Adrenal gland (tissue), 12 donors: ENCODE results near the gene HGF. TPM values are rescaled to one million over a fixed set of nuclear protein-coding genes. Genes with fewer than 3 reads are reported as not detected.

ENCODE experiments used
- DNase-seq, 7 donors: peaks; one replicate each; pipeline ENCODE4 v3.0.0-alpha.2; 2019 to 2020
- H3K27ac ChIP-seq, 5 donors: fragments of 200-600 bp; sonication (generic) in 4 of 5; 1 replicate in 3 of 5; 2 replicates in 2 of 5; pipeline versions ENCODE4 v1.5.1 to v1.8.0; 2016 to 2020; ENCODE audit warnings: mild to moderate bottlenecking in 1 of 5
- H3K27me3 ChIP-seq: fragments of 200-600 bp; 2 replicates; pipeline ENCODE4 v1.8.0; 2021
- H3K36me3 ChIP-seq, 2 donors: fragments of 200-600 bp; replicated peaks in 1 of 2; 1 replicate in 1 of 2; 2 replicates in 1 of 2; pipeline versions ENCODE4 v1.5.1 to v1.8.0; 2018 to 2022
- H3K4me1 ChIP-seq, 2 donors: fragments of 200-600 bp; replicated peaks in 1 of 2; 1 replicate in 1 of 2; 2 replicates in 1 of 2; pipeline versions ENCODE4 v1.5.1 to v1.8.0; 2018 to 2021
- H3K4me3 ChIP-seq, 4 donors: fragments of 200-600 bp; sonication (generic) in 3 of 4; one replicate each; pipeline ENCODE4 v1.5.1; 2016 to 2018
- H3K9me3 ChIP-seq, 3 donors: fragments of 200-600 bp; sonication (generic) in 1 of 3; replicated peaks in 1 of 3; 1 replicate in 2 of 3; 2 replicates in 1 of 3; pipeline versions ENCODE4 v1.5.1 to v1.8.0; 2016 to 2021
- CTCF ChIP-seq, 6 experiments: fragments of 450-650 bp in 4 of 6; fragments of 200-600 bp in 2 of 6; sonication (generic) in 1 of 6; IDR thresholded peaks; 1 replicate in 5 of 6; 2 replicates in 1 of 6; pipeline versions ENCODE4 v1.5.1 to v1.8.0; 2016 to 2021; ENCODE audit warnings: antibody characterized with exemption in 6 of 6, mild to moderate bottlenecking in 2 of 6, moderate library complexity in 1 of 6
- POLR2A ChIP-seq, 2 donors: fragments of 450-650 bp; IDR thresholded peaks; one replicate each; pipeline ENCODE4 v1.6.1; 2017; ENCODE audit warnings: antibody characterized with exemption in 2 of 2, mild to moderate bottlenecking in 2 of 2, moderate library complexity in 1 of 2
- WGBS, 4 donors: extraction: QIAGEN DNeasy Blood & Tissue Kit in 2 of 4; methylation state at CpG; one replicate each; pipeline versions ENCODE4 v1.1.5 to v1.1.7; 2013 to 2017; 5-methylcytosine and 5-hydroxymethylcytosine counted together
- intact Hi-C, 2 donors: fragments of 100-400 bp; cut with DNase I; formaldehyde crosslinking; loops; one replicate each; pipeline versions ENCODE4 v1.14.1 to v1.15.0; 2022 to 2023
- polyA plus RNA-seq, 3 donors: library from polyadenylated mRNA; stranded (reverse); fragments of 200-250 nt in 2 of 3; fragments of 350-450 nt in 1 of 3; fragmentation: Illumina TruSeq in 1 of 3; extraction: RNeasy Lipid Tissue Mini Kit (QIAGEN cat#74804) in 1 of 3; gene quantifications; one replicate each; pipeline ENCODE4 v1.2.3, GENCODE V29; 2013 to 2014
- total RNA-seq, 9 donors: library from RNA; depleted of rRNA in 4 of 9; stranded (reverse); fragments of >200 nt in 4 of 9; fragments of 120-200 nt in 1 of 9; fragmentation: NEBNext Ultra II Directional in 1 of 9; extraction: Animal tissue kit (Norgen Biotek cat#: 25700) in 1 of 9; gene quantifications; one replicate each; pipeline versions ENCODE4 v1.1.0 to v1.2.4, GENCODE V29; 2013 to 2023
- donor health status: healthy with polysubstance abuse.
- donor health status: Bipolar disorder and iron deficiency.
- donor health status: DM: yes; HTN: yes; CAD: no.
- donor health status: DM: no; HTN: no; CAD: no.
- donor health status: DM: no; HTN: no; CAD: no.
- donor health status: DM: yes; HTN: yes; CAD: no.

The HGF gene
- total and polyA plus RNA-seq, 12 donors = 3.7 to 157 (median 71.2) TPM

- TF ChIP-seq CTCF (IDR thresholded peaks at IDR 0.05) = no peak
- TF ChIP-seq POLR2A (IDR thresholded peaks at IDR 0.05) = no peak
- intact Hi-C loops = no loop called here
Measured at GRCh38 chr7:81698965-81699364, 70.9 kb downstream of the HGF start.

DNA sequence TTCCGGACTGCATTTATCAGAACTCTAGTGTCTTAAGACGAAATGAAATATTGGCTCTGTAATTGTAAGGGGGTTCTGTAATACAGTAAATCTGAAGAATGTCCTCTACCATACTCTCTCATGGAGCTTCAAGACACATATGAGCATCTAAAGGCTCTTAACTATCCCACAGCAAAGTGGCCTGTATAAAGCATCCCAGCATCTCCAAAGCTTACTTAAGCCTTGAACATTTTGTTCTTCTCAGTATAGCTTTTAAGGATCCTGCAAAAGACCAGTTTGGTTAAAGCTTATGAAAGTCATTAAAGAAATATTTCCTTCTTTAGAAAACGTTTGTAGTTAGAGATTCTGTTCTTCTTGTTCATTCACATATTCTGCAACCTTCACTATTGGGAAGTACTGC is 75.1 kb downstream of the HGF start:
- Histone ChIP-seq H3K36me3 (no peaks in the 10 kb centered on the region), H3K9me3 (no peaks in the 10 kb centered on the region), H3K4me3 (no peak overlapping the region), H3K27ac (no peak overlapping the region), H3K4me1 (no peaks in the 10 kb centered on the region), H3K27me3 (no peaks in the 10 kb centered on the region)
- intact Hi-C loops = no loop called here
- no peak for DNase-seq
- WGBS, 4 donors = 45 to 56% (median 54%) methylated on average over 3 of the region's 3 CpGs
- TF ChIP-seq POLR2A (IDR thresholded peaks at IDR 0.05) = no peak
- TF ChIP-seq CTCF (IDR thresholded peaks at IDR 0.05) = no peak

More at GRCh38 chr7:81698965-81699364, 70.9 kb downstream of the HGF start:
- H3K4me3 ChIP-seq = no peak overlapping the region
- no peaks in the 10 kb centered on the region for H3K27me3 ChIP-seq
- no peaks in the 10 kb centered on the region for H3K9me3 ChIP-seq
- no peak for DNase-seq
- H3K36me3 ChIP-seq = no peaks in the 10 kb centered on the region
- H3K4me1 ChIP-seq = no peaks in the 10 kb centered on the region
- H3K27ac ChIP-seq = no peak overlapping the region

- 67 to 75% (median 73%) methylated on average over 1 of the region's 1 CpG for WGBS, 4 donors
- no peak overlapping the region for H3K4me3 ChIP-seq
Measured at GRCh38 chr7:81693894-81694293, 76.0 kb downstream of the HGF start.

DNA sequence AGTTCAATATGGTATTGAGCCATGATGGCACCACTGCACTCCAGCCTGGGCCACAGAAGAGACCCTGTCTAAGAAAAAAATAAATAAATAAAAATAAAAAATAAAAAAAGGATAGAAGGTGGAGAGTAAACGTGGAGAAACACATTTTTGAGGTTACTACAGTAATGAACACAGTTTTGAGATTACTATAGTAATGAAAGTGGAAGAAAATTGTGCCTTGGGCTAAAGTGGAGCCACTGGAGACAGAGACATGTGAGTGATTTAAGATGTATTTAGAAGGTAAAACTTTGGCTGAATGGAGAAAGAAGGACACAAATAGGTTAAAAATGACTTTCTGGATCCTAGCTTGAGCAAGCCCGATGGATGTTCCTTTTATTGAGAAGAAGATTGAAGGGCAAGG is 76.8 kb downstream of the HGF start:
- H3K4me1 ChIP-seq = no peaks in the 10 kb centered on the region
- intact Hi-C loops = no loop called here
- no peaks in the 10 kb centered on the region for H3K9me3 ChIP-seq
- TF ChIP-seq CTCF (IDR thresholded peaks at IDR 0.05) (no peak), POLR2A (IDR thresholded peaks at IDR 0.05) (no peak)
- no peaks in the 10 kb centered on the region for H3K27me3 ChIP-seq
- DNase-seq = no peak
- H3K27ac ChIP-seq = no peak overlapping the region
- no peaks in the 10 kb centered on the region for H3K36me3 ChIP-seq
- H3K4me3 ChIP-seq = no peak overlapping the region
- WGBS, 4 donors = 70 to 80% (median 72%) methylated on average over 2 of the region's 2 CpGs

More at GRCh38 chr7:81693894-81694293, 76.0 kb downstream of the HGF start:
- H3K9me3 ChIP-seq = no peaks in the 10 kb centered on the region
- H3K27ac ChIP-seq = no peak overlapping the region
- no peaks in the 10 kb centered on the region for H3K27me3 ChIP-seq
- no peaks in the 10 kb centered on the region for H3K4me1 ChIP-seq
- H3K36me3 ChIP-seq = no peaks in the 10 kb centered on the region
- intact Hi-C loops = no loop called here
- no peak for TF ChIP-seq CTCF (IDR thresholded peaks at IDR 0.05)
- no peak for TF ChIP-seq POLR2A (IDR thresholded peaks at IDR 0.05)
- DNase-seq = no peak
